WTC11 (cell line): ENCODE data around the gene NUDT14. TPM values are rescaled to one million over a fixed set of nuclear protein-coding genes. Genes with fewer than 3 reads are reported as not detected.

Source experiments
- ATAC-seq: fragments of 200-7000 bp; cut with Tn5 transposase; 2 replicates; pipeline ENCODE4 v1.10.0; 2021; ENCODE audit warnings: mild to moderate bottlenecking, moderate library complexity
- CTCF ChIA-PET: fragments of 300-600 bp; sonication (Branson Sonifier 250); formaldehyde crosslinking; loops from one replicate; lab custom pipeline; 2021; ENCODE audit warnings: antibody characterized with exemption; lab: Charles Lee
- POLR2A ChIA-PET: fragments of 350-600 bp; sonication (Branson Sonifier 250); formaldehyde crosslinking; loops from one replicate; lab custom pipeline; 2021; ENCODE audit warnings: antibody characterized with exemption; lab: Charles Lee
- DNase-seq: peaks from one replicate; pipeline ENCODE4 v3.0.0; 2021; ENCODE audit warnings: low spot score
- H3K27ac Mint-ChIP-seq: 2 replicates; pipeline ENCODE4 v1.8.0; 2021; ENCODE audit warnings: mixed read lengths
- H3K27me3 Mint-ChIP-seq: 2 replicates; pipeline ENCODE4 v1.8.0; 2021; ENCODE audit warnings: low read depth, mild to moderate bottlenecking, moderate library complexity, mixed read lengths
- H3K36me3 Mint-ChIP-seq: 2 replicates; pipeline ENCODE4 v1.8.0; 2021; ENCODE audit warnings: mixed read lengths
- H3K4me1 Mint-ChIP-seq: 2 replicates; pipeline ENCODE4 v1.8.0; 2022; ENCODE audit warnings: mixed read lengths
- H3K4me3 Mint-ChIP-seq: 2 replicates; pipeline ENCODE4 v1.8.0; 2021; ENCODE audit warnings: mild to moderate bottlenecking, moderate library complexity, mixed read lengths
- H3K9me3 Mint-ChIP-seq: 2 replicates; pipeline ENCODE4 v1.8.0; 2021; ENCODE audit warnings: mixed read lengths
- AFF4 ChIP-seq: sonication (generic); formaldehyde crosslinking; IDR thresholded peaks from 2 replicates; pipeline ENCODE4 v1.8.1; 2023; ENCODE audit warnings: mild to moderate bottlenecking, missing genetic modification reagents, borderline replicate concordance
- CREB1 ChIP-seq: sonication (generic); formaldehyde crosslinking; IDR thresholded peaks from 2 replicates; pipeline ENCODE4 v1.8.0; 2023; ENCODE audit warnings: mild to moderate bottlenecking, missing genetic modification reagents
- ESRRA ChIP-seq: sonication (generic); formaldehyde crosslinking; IDR thresholded peaks from 2 replicates; pipeline ENCODE4 v1.8.1; 2022; ENCODE audit warnings: mild to moderate bottlenecking, missing genetic modification reagents, borderline replicate concordance
- FOXK1 ChIP-seq: sonication (generic); formaldehyde crosslinking; IDR thresholded peaks from 2 replicates; pipeline ENCODE4 v1.8.0; 2022; ENCODE audit warnings: mild to moderate bottlenecking, moderate library complexity, missing genetic modification reagents
- FOXP1 ChIP-seq: sonication (generic); formaldehyde crosslinking; IDR thresholded peaks from 2 replicates; pipeline ENCODE4 v1.8.0; 2022; ENCODE audit warnings: missing genetic modification reagents, mild to moderate bottlenecking, moderate library complexity, borderline replicate concordance
- GRHL2 ChIP-seq: fragments of 250-450 bp; sonication (Bioruptor Pico); IDR thresholded peaks from 2 replicates; pipeline ENCODE4 v1.8.0; 2022; ENCODE audit warnings: mild to moderate bottlenecking, moderate library complexity; ENCODE audit not compliant: insufficient replicate concordance, severe bottlenecking
- KAT7 ChIP-seq: sonication (generic); formaldehyde crosslinking; IDR thresholded peaks from 2 replicates; pipeline ENCODE4 v1.8.1; 2023; ENCODE audit warnings: missing genetic modification reagents, mild to moderate bottlenecking, borderline replicate concordance
- MXD4 ChIP-seq: fragments of 250-450 bp; sonication (Bioruptor Pico); IDR thresholded peaks from 2 replicates; pipeline ENCODE4 v1.8.0; 2021; ENCODE audit warnings: mild to moderate bottlenecking, moderate library complexity, borderline replicate concordance
- NFE2L1 ChIP-seq: sonication (generic); formaldehyde crosslinking; IDR thresholded peaks from 2 replicates; pipeline ENCODE4 v1.8.1; 2023; ENCODE audit warnings: missing genetic modification reagents
- NR3C1 ChIP-seq: sonication (generic); formaldehyde crosslinking; conservative IDR thresholded peaks from 2 replicates; pipeline ENCODE4 v1.8.1; 2023; ENCODE audit warnings: low read depth, mild to moderate bottlenecking, missing genetic modification reagents
- RELA ChIP-seq: sonication (generic); formaldehyde crosslinking; IDR thresholded peaks from 2 replicates; pipeline ENCODE4 v1.8.1; 2022; ENCODE audit warnings: missing genetic modification reagents, mild to moderate bottlenecking, borderline replicate concordance
- SMAD3 ChIP-seq: sonication (generic); formaldehyde crosslinking; IDR thresholded peaks from 2 replicates; pipeline ENCODE4 v1.8.0; 2022; ENCODE audit warnings: missing genetic modification reagents, mild to moderate bottlenecking, borderline replicate concordance
- SOX15 ChIP-seq: fragments of 250-450 bp; sonication (Bioruptor Pico); IDR thresholded peaks from 2 replicates; pipeline ENCODE4 v1.9.0; 2021; ENCODE audit warnings: mild to moderate bottlenecking
- SP1 ChIP-seq: sonication (generic); formaldehyde crosslinking; conservative IDR thresholded peaks from 2 replicates; pipeline ENCODE4 v1.8.1; 2022; ENCODE audit warnings: missing genetic modification reagents
- TEAD1 ChIP-seq: sonication (generic); formaldehyde crosslinking; IDR thresholded peaks from 2 replicates; pipeline ENCODE4 v1.8.0; 2022; ENCODE audit warnings: mild to moderate bottlenecking, missing genetic modification reagents
- TEAD4 ChIP-seq: sonication (generic); formaldehyde crosslinking; IDR thresholded peaks from 2 replicates; pipeline ENCODE4 v1.8.0; 2022; ENCODE audit warnings: mild to moderate bottlenecking, missing genetic modification reagents
- ZNF138 ChIP-seq: sonication (generic); formaldehyde crosslinking; conservative IDR thresholded peaks from 2 replicates; pipeline ENCODE4 v1.8.1; 2022; ENCODE audit warnings: mild to moderate bottlenecking, moderate library complexity, missing genetic modification reagents
- ZNF232 ChIP-seq: sonication (generic); formaldehyde crosslinking; IDR thresholded peaks from 2 replicates; pipeline ENCODE4 v1.8.0; 2022; ENCODE audit warnings: mild to moderate bottlenecking, missing genetic modification reagents
- ZNF281 ChIP-seq: sonication (generic); formaldehyde crosslinking; IDR thresholded peaks from 2 replicates; pipeline ENCODE4 v1.8.0; 2023; ENCODE audit warnings: mild to moderate bottlenecking, missing genetic modification reagents
- ZNF423 ChIP-seq: fragments of 250-450 bp; sonication (Bioruptor Pico); IDR thresholded peaks from 2 replicates; pipeline ENCODE4 v2.1.2; 2022; ENCODE audit warnings: mild to moderate bottlenecking, moderate library complexity
- ZNF532 ChIP-seq: fragments of 250-450 bp; sonication (Bioruptor Pico); IDR thresholded peaks from 2 replicates; pipeline ENCODE4 v1.9.0; 2021; ENCODE audit warnings: mild to moderate bottlenecking, borderline replicate concordance
- total RNA-seq: library from RNA; stranded (reverse); gene quantifications from 3 replicates; pipeline ENCODE4 v1.2.3, GENCODE V29; 2021

NUDT14 gene
- total RNA-seq, 1 experiment from 2014 or later, result 35.4 TPM

- no peak for TF ChIP-seq MXD4 (CRISPR knock-in tag)
- TF ChIP-seq ESRRA (CRISPR knock-in tag), result no peak
- TF ChIP-seq SP1 (CRISPR knock-in tag), result no peak
- no peak for TF ChIP-seq NFE2L1 (CRISPR knock-in tag)
- TF ChIP-seq TEAD1, result no peak
- no peak for TF ChIP-seq ZNF423 (CRISPR knock-in tag)
- no peak for TF ChIP-seq FOXK1 (CRISPR knock-in tag)
- no peak for TF ChIP-seq GRHL2 (CRISPR knock-in tag)
- TF ChIP-seq ZNF232, result no peak
- Mint-ChIP-seq H3K36me3 (peaks cover 21% of the 10 kb centered on the region), H3K27ac (no peak overlapping the region), H3K4me3 (no peak overlapping the region), H3K4me1 (no peaks in the 10 kb centered on the region), H3K27me3 (no peaks in the 10 kb centered on the region), H3K9me3 (peaks cover 11% of the 10 kb centered on the region)
- peak; percentile 5 for DNase-seq
- no peak for ATAC-seq
- ChIA-PET CTCF (no interaction called here), POLR2A (no interaction called here)
Observed at GRCh38 chr14:105141486-105142281, 39.4 kb downstream of the NUDT14 start.

GRCh38 chr14:105141026-105141425 is 40.1 kb downstream of the NUDT14 start:
- Mint-ChIP-seq H3K9me3 (peaks cover 11% of the 10 kb centered on the region), H3K4me1 (no peaks in the 10 kb centered on the region), H3K36me3 (peaks cover 21% of the 10 kb centered on the region), H3K27ac (no peak overlapping the region), H3K4me3 (no peak overlapping the region), H3K27me3 (no peaks in the 10 kb centered on the region)
- ATAC-seq (no peak), DNase-seq (no peak)
- ChIA-PET POLR2A (no interaction called here), CTCF (no interaction called here)
- no peak for TF ChIP-seq FOXP1 (CRISPR knock-in tag)
- TF ChIP-seq TEAD4 (CRISPR knock-in tag), result no peak
- no peak for TF ChIP-seq ZNF138
- no peak for TF ChIP-seq KAT7 (CRISPR knock-in tag)
- TF ChIP-seq ZNF532, result no peak
- TF ChIP-seq RELA, result no peak
- TF ChIP-seq AFF4 (CRISPR knock-in tag), result no peak
- TF ChIP-seq ZNF281 (CRISPR knock-in tag), result no peak
- TF ChIP-seq SOX15 (CRISPR knock-in tag), result no peak
- no peak for TF ChIP-seq CREB1 (CRISPR knock-in tag)
- TF ChIP-seq NR3C1, result no peak
- no peak for TF ChIP-seq SMAD3 (CRISPR knock-in tag)
